Fibroblast of the aortic adventitia (primary cell): ENCODE results near the gene TRABD2B. TPM values are rescaled to one million over a fixed set of nuclear protein-coding genes. Genes with fewer than 3 reads are reported as not detected.

ENCODE experiments used
- DNase-seq: peaks from one replicate; pipeline ENCODE4 v3.0.0-alpha.2; 2010; ENCODE audit warnings: low read depth
- H3K4me3 ChIP-seq: 2 replicates; pipeline ENCODE4 v1.5.1; 2011; ENCODE audit warnings: low read depth, mild to moderate bottlenecking, control low read depth, low read length, moderate library complexity
- total RNA-seq: library from RNA; depleted of rRNA; stranded (reverse); fragments of >200 nt; gene quantifications from 2 replicates; pipeline ENCODE4 v1.2.3, GENCODE V29; 2012; ENCODE audit warnings: low replicate concordance
- TF ChIP-seq, protein P1 (sequence below): IDR thresholded peaks from 2 replicates; pipeline ENCODE4 v1.5.1; 2011; ENCODE audit warnings: mild to moderate bottlenecking, low read length, control low read depth, inconsistent platforms; ENCODE audit not compliant: insufficient read depth

The TRABD2B gene
- total RNA-seq, 1 donor = under 0.01 TPM

DNA sequence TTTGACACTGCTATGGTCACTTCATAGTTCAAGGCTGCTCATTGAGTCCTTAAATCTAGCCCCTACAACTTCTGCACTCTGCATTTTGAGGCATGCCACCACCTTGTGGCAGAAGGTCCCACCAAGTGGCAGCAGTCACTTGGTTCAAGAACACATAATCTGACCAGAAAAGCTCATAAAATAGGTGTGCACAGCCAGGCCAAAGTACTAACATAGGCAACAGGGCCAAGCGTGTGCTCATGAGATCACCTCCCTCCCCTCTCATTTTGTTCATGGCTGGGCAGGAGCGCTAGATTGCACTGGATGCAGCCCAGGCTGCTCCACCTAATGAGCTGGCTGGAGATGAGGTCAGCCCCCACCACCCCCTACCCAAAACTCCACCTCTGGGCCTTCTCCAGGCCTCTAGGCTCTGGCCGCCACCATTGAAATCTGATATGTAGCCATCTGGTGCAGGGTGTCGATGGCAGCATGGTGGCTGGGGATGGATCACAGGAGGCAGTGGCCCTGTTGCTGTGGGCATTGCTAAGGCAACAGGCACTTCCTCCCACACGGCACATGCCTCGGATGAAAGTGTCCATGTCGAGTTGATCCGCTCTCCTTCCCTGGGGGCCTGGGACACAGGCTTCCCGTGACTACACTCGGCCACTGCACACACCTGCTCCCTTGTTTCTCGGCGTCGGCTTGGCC, 193.2 kb downstream of the TRABD2B start:
- H3K4me3 ChIP-seq = no peak overlapping the region
- TF ChIP-seq, protein P1, sequence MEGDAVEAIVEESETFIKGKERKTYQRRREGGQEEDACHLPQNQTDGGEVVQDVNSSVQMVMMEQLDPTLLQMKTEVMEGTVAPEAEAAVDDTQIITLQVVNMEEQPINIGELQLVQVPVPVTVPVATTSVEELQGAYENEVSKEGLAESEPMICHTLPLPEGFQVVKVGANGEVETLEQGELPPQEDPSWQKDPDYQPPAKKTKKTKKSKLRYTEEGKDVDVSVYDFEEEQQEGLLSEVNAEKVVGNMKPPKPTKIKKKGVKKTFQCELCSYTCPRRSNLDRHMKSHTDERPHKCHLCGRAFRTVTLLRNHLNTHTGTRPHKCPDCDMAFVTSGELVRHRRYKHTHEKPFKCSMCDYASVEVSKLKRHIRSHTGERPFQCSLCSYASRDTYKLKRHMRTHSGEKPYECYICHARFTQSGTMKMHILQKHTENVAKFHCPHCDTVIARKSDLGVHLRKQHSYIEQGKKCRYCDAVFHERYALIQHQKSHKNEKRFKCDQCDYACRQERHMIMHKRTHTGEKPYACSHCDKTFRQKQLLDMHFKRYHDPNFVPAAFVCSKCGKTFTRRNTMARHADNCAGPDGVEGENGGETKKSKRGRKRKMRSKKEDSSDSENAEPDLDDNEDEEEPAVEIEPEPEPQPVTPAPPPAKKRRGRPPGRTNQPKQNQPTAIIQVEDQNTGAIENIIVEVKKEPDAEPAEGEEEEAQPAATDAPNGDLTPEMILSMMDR = no peak

DNA sequence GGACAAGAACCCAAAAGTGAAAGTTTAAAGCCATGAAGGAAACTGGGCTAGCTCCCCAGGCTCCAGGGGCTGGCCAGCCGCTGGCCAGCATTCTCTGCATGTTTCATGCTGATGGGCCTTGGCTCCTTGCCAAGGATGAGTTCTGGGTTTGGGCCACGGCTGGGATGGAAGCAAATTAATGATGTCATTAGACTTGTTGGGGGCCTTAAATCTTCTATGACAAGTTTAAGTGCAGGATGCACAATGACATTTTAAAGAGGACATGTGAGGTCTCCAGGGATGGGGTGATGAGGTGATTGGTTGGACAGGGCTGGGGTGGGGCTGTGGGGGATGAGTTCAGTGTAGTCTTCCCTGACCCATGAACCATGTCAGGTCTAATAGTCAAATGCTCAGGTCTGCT, 199.6 kb downstream of the TRABD2B start:
- no peak overlapping the region for H3K4me3 ChIP-seq
- TF ChIP-seq, protein P1 = no peak
- DNase-seq = no peak

More for the DNA sequence above, 193.2 kb downstream of the TRABD2B start:
- DNase-seq = no peak

DNA sequence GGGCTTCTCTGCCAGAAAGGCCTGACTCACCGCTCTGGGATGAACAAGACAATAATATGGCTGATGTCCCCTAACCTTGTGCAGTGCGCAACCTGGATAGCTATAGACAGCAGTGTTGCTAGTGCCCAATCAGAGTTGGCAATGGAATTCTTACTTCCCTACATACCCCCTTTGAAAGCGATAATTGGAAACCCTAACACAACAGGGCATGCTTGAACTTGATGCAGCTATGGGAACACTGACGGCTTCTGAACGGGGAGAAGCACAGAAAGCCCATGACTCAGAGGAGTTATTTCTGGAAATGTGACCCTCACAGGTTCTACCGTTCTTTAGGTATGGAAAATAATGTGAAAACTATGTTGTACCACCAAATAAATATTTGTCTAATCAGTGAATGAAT, 200.6 kb downstream of the TRABD2B start:
- TF ChIP-seq, protein P1 = no peak
- no peak overlapping the region for H3K4me3 ChIP-seq
- no peak for DNase-seq

DNA sequence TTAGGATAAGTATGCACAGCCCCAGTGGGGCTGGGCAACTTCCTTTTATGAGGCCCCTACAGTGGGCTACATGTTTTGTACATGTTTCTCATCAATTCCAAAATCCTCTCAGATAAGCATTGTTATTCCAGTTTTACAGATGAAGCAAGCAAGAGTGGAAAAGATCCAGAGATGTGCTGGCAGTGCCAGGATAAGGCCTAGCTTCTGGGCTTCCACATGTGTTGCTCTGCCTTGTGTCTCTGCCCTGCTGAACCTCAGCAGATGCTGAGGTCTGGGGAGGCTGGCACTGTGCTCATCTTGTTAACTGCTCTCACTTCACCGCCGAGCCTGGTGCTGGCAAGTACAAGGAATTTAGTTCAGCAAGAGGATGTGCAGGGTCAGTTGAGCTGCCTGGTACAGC, 202.1 kb downstream of the TRABD2B start:
- TF ChIP-seq, protein P1 = no peak
- no peak for DNase-seq
- no peak overlapping the region for H3K4me3 ChIP-seq

DNA sequence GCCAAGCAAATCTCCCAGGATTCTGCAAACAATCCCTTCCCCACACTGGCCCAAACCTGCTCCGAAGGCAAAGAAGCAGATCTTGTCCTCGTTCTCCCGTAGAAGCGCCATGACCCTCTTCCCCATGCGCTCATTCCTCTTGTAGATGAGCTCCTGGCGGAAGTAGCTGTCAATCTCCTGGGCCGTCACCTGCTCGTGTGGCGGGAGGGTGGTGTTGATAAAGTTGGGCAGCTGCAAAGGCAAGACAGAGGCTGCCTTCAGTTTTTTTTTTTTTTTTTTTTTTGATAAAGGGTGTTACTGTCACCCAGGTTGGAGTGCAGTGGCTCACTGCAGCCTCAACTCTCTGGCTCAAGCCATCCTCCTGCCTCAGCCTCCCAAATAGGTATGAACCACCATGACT, 202.7 kb downstream of the TRABD2B start:
- no peak for DNase-seq
- no peak overlapping the region for H3K4me3 ChIP-seq
- TF ChIP-seq, protein P1 = no peak

DNA sequence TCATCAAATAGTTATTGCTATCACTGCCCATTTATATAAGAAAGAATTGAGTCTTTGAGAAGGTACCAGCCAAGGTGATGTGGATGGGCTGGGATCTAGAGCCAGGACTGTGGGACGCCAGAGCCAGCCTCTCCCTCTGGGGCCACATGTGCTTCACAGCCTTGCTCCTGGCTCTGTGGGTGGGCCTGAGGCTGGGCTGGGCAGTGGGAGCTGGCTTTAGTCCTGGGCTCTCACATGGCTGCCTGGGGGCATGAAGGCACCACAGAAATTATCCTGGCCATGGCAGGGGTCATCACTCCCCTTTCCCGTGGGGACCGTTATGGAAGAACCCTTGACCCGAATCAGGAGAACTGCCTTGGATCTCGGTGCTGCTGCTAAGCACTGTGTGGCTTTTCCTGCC, 203.1 kb downstream of the TRABD2B start:
- no peak for DNase-seq
- no peak overlapping the region for H3K4me3 ChIP-seq
- TF ChIP-seq, protein P1 = no peak

DNA sequence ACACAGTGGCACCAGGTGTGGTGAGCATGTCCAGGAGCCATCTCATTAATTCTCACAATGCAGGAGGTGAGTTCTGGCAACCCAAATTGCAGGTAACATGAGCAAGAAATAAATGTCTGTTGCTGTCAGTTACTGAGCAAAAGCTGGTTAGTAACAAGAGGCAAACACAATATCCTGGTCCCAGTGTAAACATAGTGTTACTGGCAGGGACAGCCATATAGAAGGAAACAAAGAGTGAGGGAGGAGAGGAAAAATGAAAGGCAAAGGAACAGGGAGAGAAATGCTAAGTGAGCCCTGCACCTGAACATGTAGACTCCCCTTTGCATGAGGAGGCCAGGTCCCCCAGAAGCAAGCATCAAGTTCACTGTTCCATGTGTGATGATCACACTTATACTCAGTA, 203.6 kb downstream of the TRABD2B start:
- no peak overlapping the region for H3K4me3 ChIP-seq
- TF ChIP-seq, protein P1 = no peak
- DNase-seq = no peak
